ENCODE data around the gene CCPG1. TPM values are rescaled to one million over a fixed set of nuclear protein-coding genes. Genes with fewer than 3 reads are reported as not detected.
A peak's percentile ranks its signal among the peaks of the same experiment; 100 is the strongest.

Gene CCPG1
- total RNA-seq, 2 experiments from 2014 or later = 9.2 to 32.6 TPM

- no TSS peak for BruUV-seq (replicated peaks)
- POLR2A ChIA-PET = interaction anchor here (1.1 kb wide), 1 partner anchor 125 kb away, joined by 3 read pairs; no protein-coding TSS in a partner anchor
Observed at GRCh38 chr15:55322467-55322866, 85.7 kb downstream of the CCPG1 start.

DNA sequence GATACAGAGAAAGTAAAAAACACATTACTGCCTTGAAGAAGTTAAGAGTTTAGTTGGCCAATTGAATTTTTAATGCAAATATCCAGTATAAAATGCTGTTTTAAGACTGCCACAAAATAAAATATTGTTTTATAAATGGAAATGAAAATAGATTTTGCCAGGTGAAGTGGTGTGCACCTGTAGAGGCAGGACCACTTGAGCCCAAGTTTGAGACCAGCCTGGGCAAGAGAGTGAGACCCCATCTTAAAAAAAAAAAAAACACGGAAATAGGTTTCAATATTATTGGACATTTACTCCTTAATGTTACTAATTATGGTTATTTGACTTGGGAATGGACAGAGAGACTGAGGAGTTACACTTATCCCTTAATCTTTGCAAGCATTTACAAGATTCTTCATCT is 87.2 kb downstream of the CCPG1 start:
- CTCF ChIA-PET (ENCODE audit: unreplicated experiment) = no interaction called here
- no peak overlapping the region for H3K27ac ChIP-seq (ENCODE audit: low read depth, low read length, poor library complexity, severe bottlenecking)
- no peak for DNase-seq (ENCODE audit: low spot score)
- no peak for TF ChIP-seq EZH2phosphoT487 (IDR thresholded peaks at IDR 0.05; ENCODE audit: borderline replicate concordance, low read depth, low read length)
- no peak for TF ChIP-seq CTCF (conservative IDR thresholded peaks at IDR 0.05; ENCODE audit: low read length)
- no peak overlapping the region for H2AFZ ChIP-seq (ENCODE audit: low read length)
- H3K36me3 ChIP-seq (ENCODE audit: insufficient read depth, low read length) = peaks cover 26% of the 10 kb centered on the region
- H3K4me3 ChIP-seq (ENCODE audit: low read depth, low read length, poor library complexity, severe bottlenecking) = peak overlapping the region; percentile 82
- peaks cover 27% of the 10 kb centered on the region for H3K4me1 ChIP-seq (ENCODE audit: insufficient read depth, low read length, poor library complexity, severe bottlenecking)
- H3K9me3 ChIP-seq (ENCODE audit: low read length) = 0 out of 2 replicates have a peak, but pooled peaks cover 3% of the 10 kb centered on the region
- no TSS peak for BruUV-seq (replicated peaks)
- POLR2A ChIA-PET = no interaction called here
- intact Hi-C loops (cut with micrococcal nuclease; ENCODE audit: unreplicated experiment) = no loop called here
- peak overlapping the region; percentile 100 for H3K4me2 ChIP-seq (ENCODE audit: low read length)
- H4K20me1 ChIP-seq (ENCODE audit: insufficient read depth, low read length) = no peaks in the 10 kb centered on the region
- peaks cover 55% of the 10 kb centered on the region for H3K79me2 ChIP-seq (ENCODE audit: insufficient read depth, low read depth, low read length)
- no peaks in the 10 kb centered on the region for H3K9me2 ChIP-seq (ENCODE audit: insufficient read depth, low read length)

More at GRCh38 chr15:55322467-55322866, 85.7 kb downstream of the CCPG1 start:
- Histone ChIP-seq H4K20me1 (ENCODE audit: insufficient read depth, low read length) (no peaks in the 10 kb centered on the region), H3K9me3 (ENCODE audit: low read length) (0 out of 2 replicates have a peak, but pooled peaks cover 3% of the 10 kb centered on the region), H3K4me2 (ENCODE audit: low read length) (no peak overlapping the region), H3K4me3 (ENCODE audit: low read depth, low read length, poor library complexity, severe bottlenecking) (no peak overlapping the region), H3K79me2 (ENCODE audit: insufficient read depth, low read depth, low read length) (peaks cover 44% of the 10 kb centered on the region), H3K27ac (ENCODE audit: low read depth, low read length, poor library complexity, severe bottlenecking) (no peak overlapping the region), H3K4me1 (ENCODE audit: insufficient read depth, low read length, poor library complexity, severe bottlenecking) (peaks cover 25% of the 10 kb centered on the region), H3K36me3 (ENCODE audit: insufficient read depth, low read length) (peaks cover 24% of the 10 kb centered on the region), H2AFZ (ENCODE audit: low read length) (no peak overlapping the region), H3K9me2 (ENCODE audit: insufficient read depth, low read length) (no peaks in the 10 kb centered on the region)
- intact Hi-C loops (cut with micrococcal nuclease; ENCODE audit: unreplicated experiment) = no loop called here
- CTCF ChIA-PET (ENCODE audit: unreplicated experiment) = no interaction called here
- TF ChIP-seq CTCF (conservative IDR thresholded peaks at IDR 0.05; ENCODE audit: low read length) = no peak
- TF ChIP-seq EZH2phosphoT487 (IDR thresholded peaks at IDR 0.05; ENCODE audit: borderline replicate concordance, low read depth, low read length) = no peak
- DNase-seq (ENCODE audit: low spot score) = no peak

DNA sequence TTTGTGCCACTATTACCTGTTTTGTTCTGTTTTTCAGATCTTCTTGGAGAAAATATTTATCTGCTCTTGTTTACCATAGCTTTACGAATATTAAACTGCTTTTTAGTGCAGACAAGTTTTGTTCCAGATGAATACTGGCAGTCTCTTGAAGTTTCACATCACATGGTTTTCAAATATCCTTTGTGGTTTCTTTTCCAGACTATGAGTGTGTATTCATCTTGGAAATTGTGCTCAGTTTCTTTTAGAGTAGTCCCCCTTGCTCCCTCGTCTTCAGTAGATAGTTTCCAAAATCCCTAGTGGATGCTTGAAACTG is 88.0 kb downstream of the CCPG1 start:
- H3K27ac ChIP-seq (ENCODE audit: low read depth, low read length, poor library complexity, severe bottlenecking) = peak overlapping the region; percentile 67

More for the DNA sequence above, 88.0 kb downstream of the CCPG1 start:
- intact Hi-C loops (cut with micrococcal nuclease; ENCODE audit: unreplicated experiment) = no loop called here
- Histone ChIP-seq H4K20me1 (ENCODE audit: insufficient read depth, low read length) (no peaks in the 10 kb centered on the region), H2AFZ (ENCODE audit: low read length) (peak overlapping the region; percentile 69; the same call in 1 of the 2 replicates), H3K9me2 (ENCODE audit: insufficient read depth, low read length) (no peaks in the 10 kb centered on the region), H3K36me3 (ENCODE audit: insufficient read depth, low read length) (peaks cover 26% of the 10 kb centered on the region), H3K4me1 (ENCODE audit: insufficient read depth, low read length, poor library complexity, severe bottlenecking) (peaks cover 22% of the 10 kb centered on the region), H3K79me2 (ENCODE audit: insufficient read depth, low read depth, low read length) (peaks cover 55% of the 10 kb centered on the region), H3K9me3 (ENCODE audit: low read length) (0 out of 2 replicates have a peak, but pooled peaks cover 3% of the 10 kb centered on the region), H3K4me3 (ENCODE audit: low read depth, low read length, poor library complexity, severe bottlenecking) (peak overlapping the region; percentile 82), H3K4me2 (ENCODE audit: low read length) (peak overlapping the region; percentile 100)
- ChIA-PET CTCF (ENCODE audit: unreplicated experiment) (no interaction called here), POLR2A (interaction anchor here (1.6 kb wide), 1 partner anchor 88 kb away, joined by 8 read pairs; the partner anchor contains the start of genes CCPG1 and PIERCE2)
- DNase-seq (ENCODE audit: low spot score) = no peak
- TF ChIP-seq CTCF (conservative IDR thresholded peaks at IDR 0.05; ENCODE audit: low read length) (no peak), EZH2phosphoT487 (IDR thresholded peaks at IDR 0.05; ENCODE audit: borderline replicate concordance, low read depth, low read length) (no peak)
- BruUV-seq (replicated peaks) = no TSS peak

Data from OCI-LY7 (cell line).